B cell (primary cell): ENCODE measurements around the gene TEKT5. TPM values are rescaled to one million over a fixed set of nuclear protein-coding genes. Genes with fewer than 3 reads are reported as not detected.

Experiments used
- polyA plus RNA-seq: library from polyadenylated mRNA; depleted of rRNA; stranded (reverse); fragments of >200 nt; gene quantifications from 2 replicates; pipeline ENCODE4 v1.2.3, GENCODE V29; 2012
- small RNA-seq: library from RNA; depleted of rRNA; stranded (forward); fragments of <200 nt; gene quantifications from one replicate; pipeline ENCODE3, GENCODE V24; 2012; ENCODE audit warnings: low replicate concordance, low read depth; ENCODE audit not compliant: insufficient read length
- total RNA-seq, 2 donors: library from RNA; stranded (reverse); fragments of 120-200 nt in 1 of 2; gene quantifications; 1 replicate in 1 of 2; 2 replicates in 1 of 2; pipeline versions ENCODE4 v1.2.3 to v1.2.4, GENCODE V29; 2013 to 2022

Gene TEKT5
- total and polyA plus RNA-seq, 2 donors (not counting 1 experiment from before 2014, with no cell fraction given): 0.42 to 0.57 TPM

Small RNA genes within 50 kb of the gene (small RNA-seq; reads per million reads assigned to genes)
- gene MTND4LP24 (not detected), gene MTND6P33 (not detected)

Other genes with a start within 250 kb of the TEKT5 start
- not detected in 2 replicates for gene EMP2, start 114.3 kb downstream of the TEKT5 start, total RNA-seq
- 0.01 and 0.06 TPM in 2 replicates for gene EMP2, start 114.3 kb downstream of the TEKT5 start, polyA plus RNA-seq
- 54.3 and 67.3 TPM in 2 replicates for gene NUBP1, start 48.9 kb upstream of the TEKT5 start, total RNA-seq
- 47.3 and 47.7 TPM in 2 replicates for gene NUBP1, start 48.9 kb upstream of the TEKT5 start, polyA plus RNA-seq
- 2.6 and 3.2 TPM in 2 replicates for gene TVP23A, start 123.9 kb upstream of the TEKT5 start, total RNA-seq
- gene TVP23A, start 123.9 kb upstream of the TEKT5 start, polyA plus RNA-seq: 0.27 and 0.37 TPM in 2 replicates
- 719 and 738 TPM in 2 replicates for gene CIITA, start 182.3 kb upstream of the TEKT5 start, total RNA-seq
- 632 and 717 TPM in 2 replicates for gene CIITA, start 182.3 kb upstream of the TEKT5 start, polyA plus RNA-seq
- 17.7 and 18.1 TPM in 2 replicates for gene DEXI, start 247.5 kb upstream of the TEKT5 start, total RNA-seq
- 6.7 and 9.1 TPM in 2 replicates for gene DEXI, start 247.5 kb upstream of the TEKT5 start, polyA plus RNA-seq
- gene CLEC16A, start 249.6 kb upstream of the TEKT5 start, total RNA-seq: 79.5 and 82.3 TPM in 2 replicates
- 20.8 and 21.9 TPM in 2 replicates for gene CLEC16A, start 249.6 kb upstream of the TEKT5 start, polyA plus RNA-seq